Hepatocyte (in vitro differentiated cells): ENCODE data around the gene TST.

Experiments
- CTCF ChIP-seq: fragments of 200-600 bp; sonication (generic); IDR thresholded peaks from 2 replicates; pipeline ENCODE4 v1.5.1; 2016; ENCODE audit warnings: antibody characterized with exemption, mild to moderate bottlenecking; ENCODE audit not compliant: poor library complexity
- EZH2 ChIP-seq: fragments of 200-600 bp; sonication (generic); IDR thresholded peaks from 2 replicates; pipeline ENCODE4 v1.6.1; 2016; ENCODE audit warnings: antibody characterized with exemption, mild to moderate bottlenecking, borderline replicate concordance

GRCh38 chr22:37016134-37016910, 2.9 kb downstream of the TST start:
- TF ChIP-seq EZH2, result no peak
- no peak for TF ChIP-seq CTCF
